Iris pigment epithelial cell (primary cell): Measurements from ENCODE around the gene SRD5A3.

Experiments
- DNase-seq: peaks from one replicate; pipeline ENCODE4 v3.0.0-alpha.2; 2011; ENCODE audit warnings: low read depth

The SRD5A3 gene

DNA sequence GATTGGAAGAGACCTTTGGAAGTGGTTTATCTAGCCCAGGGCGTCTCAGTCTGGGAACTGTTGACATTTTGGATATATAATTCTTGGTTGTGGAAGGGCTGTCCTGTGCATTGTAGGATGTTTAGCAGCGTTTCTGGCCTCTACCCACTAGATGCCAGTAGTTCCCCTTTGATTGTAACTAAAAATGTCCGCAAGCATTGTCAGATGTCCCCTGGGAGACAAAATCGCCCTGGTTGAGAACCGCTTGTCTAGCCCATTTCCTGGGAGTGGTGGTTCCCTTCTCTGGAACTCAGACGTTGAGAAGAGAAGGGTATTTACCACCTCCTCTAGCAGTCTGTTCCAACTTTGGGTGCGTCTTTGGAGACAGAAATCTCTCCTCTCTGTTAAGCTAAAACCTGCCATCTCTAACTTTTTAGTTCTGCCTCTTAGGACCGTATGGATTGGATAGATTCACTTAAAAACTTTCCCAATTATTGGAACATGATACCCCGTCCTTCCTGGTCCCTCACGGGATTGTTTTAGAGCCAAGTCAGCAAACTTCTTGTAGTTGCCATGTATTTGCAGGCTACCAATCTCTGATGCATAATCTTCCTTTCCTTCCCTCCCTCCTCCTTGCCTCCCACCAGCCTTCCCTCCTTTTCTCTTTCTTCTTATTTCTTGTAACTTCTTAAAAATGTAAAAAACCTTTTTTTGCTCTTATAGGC lies 63.6 kb downstream of the SRD5A3 start:
- peak; percentile 18 for DNase-seq

- DNase-seq = no peak
Measured at GRCh38 chr4:55410431-55410830, 64.4 kb downstream of the SRD5A3 start.

- no peak for DNase-seq
Measured at GRCh38 chr4:55411621-55412020, 65.6 kb downstream of the SRD5A3 start.

DNA sequence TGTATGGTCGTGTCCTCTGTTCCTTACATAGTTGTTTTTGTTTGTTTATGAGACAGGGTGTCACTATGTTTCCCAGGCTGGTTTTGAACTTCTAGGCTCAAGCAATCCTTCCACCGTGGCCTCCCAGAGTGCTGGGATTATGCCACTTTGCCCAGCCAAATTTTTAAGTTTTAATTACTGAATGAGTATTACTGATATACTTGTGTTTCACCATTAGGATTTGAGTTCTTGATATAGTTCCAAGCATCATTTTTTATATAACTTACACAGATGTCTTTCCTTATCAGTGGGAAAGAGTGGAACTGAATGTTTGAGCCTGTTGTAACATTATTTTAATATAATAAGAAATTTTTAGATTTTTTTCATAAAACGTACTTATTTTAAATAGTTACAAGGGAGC lies 70.1 kb downstream of the SRD5A3 start:
- DNase-seq = no peak
